NCI-H526 treated with DMSO at 0.1 percent for 48 hours (cell line): ENCODE data around the gene GATD1.

ENCODE experiments used
- DNase-seq: peaks from one replicate; lab custom pipeline; 2025; lab: John Stamatoyannopoulos, UW

GATD1 gene

DNA sequence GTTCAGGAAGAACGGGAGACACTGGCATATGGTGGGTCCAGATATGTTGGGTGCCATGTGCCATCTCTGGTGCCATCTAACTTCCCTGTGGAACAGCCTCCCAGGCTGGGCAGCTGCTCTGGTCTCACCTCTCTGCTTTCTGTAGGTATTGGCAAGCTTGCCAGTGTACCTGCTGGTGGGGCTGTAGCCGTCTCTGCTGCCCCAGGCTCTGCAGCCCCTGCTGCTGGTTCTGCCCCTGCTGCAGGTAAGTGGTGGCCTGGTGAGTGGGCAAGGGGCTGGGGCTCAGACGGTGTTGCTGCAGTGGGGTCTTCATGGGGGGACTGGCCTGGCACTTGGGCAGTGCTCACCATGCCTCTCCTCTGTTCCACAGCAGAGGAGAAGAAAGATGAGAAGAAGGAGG is 35.1 kb upstream of the GATD1 start:
- no peak for DNase-seq

DNA sequence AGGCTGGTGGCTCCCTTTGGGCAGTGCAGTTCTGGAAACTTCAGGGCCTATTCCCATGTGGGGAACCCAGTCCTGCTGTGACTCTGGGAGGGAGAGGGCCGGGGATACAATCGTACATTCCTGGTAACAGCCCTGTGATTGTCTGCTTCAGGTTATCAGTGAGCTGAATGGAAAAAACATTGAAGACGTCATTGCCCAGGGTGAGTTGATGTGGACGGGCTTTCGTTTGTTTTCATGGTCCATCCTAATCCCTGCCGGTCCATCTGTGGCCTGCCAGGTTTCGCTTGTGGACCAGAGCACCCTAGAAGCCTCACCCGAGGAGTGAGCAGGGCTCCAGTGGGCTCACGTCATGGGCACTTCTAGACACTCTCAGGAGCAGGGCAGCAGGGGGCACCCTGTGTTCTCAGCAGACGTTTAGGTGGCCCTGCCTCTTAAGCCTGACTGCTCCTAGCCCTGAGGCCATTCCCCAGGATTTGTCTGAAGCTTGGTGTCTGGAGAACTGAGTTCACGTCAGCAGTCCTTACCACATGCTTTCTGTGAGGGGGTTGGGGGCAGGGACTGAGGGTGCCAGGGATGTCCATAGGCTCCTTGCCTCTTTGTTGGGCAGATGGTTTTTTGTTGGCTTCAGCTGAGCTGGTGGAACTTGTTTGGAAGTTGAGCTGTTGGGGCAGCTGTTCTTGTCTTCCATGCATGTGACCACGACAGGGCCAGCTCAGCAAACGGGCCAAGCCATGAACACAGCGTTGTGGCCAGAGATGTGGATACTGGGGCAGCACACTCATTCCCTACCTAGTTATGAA is 34.4 kb upstream of the GATD1 start:
- DNase-seq: no peak

DNA sequence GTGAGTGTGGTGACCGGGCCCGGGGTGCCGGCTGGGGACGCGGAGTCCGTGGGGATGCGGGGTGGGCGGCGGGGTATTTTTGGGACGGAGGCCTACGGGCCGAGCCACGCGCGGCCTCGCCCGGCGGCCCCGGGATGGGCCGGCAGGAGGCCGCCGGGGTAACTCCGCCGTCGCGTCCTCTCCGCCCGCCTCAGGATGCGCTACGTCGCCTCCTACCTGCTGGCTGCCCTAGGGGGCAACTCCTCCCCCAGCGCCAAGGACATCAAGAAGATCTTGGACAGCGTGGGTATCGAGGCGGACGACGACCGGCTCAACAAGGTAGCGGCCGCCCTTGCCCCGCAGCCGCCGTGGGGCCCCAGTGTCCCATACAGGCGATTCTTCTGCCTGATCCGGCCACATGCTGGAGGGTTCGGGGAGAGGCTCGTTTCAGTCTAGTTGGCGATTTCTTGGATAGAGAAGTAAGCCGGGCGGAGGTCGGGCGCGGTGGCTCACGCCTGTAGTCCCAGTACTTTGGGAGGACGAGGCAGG is 32.8 kb upstream of the GATD1 start:
- DNase-seq: no peak

DNA sequence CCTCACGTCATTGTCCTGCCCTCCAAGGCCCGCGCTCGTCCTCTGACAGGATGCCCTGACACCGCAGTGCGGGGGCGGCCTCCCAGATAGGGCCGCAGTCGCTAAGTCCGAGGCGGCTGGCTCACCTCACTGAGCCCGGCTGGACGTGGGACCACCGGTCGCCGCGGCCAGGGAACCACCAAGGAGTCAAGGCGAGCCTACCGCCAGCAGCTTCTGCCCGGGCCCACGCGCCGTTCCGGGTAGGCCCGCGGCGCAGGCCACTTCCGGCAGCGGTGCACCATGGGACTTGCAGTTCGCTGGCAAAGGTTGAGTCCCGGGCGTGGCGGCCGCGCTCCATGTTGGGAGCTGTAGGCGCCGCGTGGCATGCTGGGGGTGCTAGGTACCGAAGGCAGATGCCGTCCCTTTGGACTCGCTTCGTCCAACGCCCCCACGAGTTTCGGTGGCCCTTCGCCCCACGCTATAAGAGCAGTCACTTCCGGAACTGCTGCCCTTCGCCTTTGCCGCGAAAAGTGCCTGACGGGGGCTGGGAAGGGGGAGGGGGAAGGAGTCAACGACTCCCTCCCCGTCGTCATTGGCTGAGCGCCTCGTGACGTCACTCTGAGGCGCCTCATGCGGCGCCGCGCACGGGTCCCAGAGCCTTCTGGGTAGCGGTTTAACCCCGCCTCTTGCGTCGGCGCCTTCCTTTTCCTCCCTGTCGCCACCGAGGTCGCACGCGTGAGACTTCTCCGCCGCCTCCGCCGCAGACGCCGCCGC is 32.2 kb upstream of the GATD1 start, which contains the start of gene RPLP2:
TSS of gene RPLP2 (plus strand) at position 681 of the 753 bp plus-strand sequence. CDS start 268 bp downstream, outside the sequence.
- peak; percentile 98 for DNase-seq

DNA sequence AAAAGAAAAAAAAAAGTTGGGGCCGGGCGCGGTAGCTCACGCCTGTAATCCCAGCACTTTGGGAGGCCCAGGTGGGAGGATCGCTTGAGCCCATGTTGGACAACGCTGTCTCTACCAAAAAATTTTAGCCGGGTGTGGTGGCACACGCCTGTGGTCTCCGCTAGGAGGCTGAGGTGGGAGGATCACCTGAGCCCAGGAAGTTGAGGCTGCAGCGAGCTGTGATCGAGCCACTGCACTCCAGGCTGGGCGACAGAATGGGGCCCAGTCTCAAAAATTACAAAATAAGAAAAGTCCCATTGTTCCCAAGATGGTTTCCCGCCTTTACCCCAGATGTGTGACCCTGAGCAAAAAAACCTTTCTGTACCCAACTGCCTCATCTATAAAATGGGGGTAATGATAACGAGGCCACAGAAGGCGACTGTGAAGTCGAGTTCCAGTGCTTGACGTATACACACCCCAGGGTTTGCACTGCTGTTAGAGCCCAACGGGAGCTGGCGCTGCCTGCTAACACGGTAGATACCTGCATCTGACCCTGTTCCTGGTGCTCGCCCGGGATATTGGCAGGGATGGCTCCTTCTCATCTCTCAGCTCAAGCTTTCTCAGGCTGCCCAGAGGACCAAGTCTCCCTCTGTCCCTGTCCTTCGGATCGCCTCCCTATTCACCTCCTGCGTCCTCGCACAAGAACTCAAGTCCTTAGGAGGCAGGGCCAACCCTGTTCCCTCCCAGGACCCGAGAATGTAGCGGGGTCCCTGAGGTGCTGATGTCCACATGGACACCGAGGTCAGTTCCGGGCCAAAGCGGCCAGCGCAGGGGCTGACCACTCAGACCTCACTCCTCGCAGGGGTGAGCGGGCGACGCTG is 31.4 kb upstream of the GATD1 start:
- no peak for DNase-seq

DNA sequence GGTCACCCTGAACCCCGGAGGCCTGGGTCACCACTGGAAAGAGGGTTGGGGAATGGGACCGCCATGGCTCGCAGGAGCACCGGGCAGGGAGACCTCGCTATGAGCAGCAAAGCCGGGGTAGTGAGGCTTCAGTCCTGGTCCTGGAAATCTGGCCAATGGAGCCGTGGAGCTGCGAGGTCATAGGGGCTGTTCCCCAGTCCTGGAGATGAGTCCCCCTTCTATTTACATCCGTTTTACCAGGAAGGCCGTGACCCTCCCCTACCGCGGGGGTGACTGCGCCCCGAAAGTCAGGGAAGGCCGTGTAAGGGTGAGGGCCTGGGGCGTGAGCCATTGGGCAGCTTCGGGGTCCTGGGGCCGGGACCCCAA is 27.3 kb upstream of the GATD1 start:
- DNase-seq: no peak

DNA sequence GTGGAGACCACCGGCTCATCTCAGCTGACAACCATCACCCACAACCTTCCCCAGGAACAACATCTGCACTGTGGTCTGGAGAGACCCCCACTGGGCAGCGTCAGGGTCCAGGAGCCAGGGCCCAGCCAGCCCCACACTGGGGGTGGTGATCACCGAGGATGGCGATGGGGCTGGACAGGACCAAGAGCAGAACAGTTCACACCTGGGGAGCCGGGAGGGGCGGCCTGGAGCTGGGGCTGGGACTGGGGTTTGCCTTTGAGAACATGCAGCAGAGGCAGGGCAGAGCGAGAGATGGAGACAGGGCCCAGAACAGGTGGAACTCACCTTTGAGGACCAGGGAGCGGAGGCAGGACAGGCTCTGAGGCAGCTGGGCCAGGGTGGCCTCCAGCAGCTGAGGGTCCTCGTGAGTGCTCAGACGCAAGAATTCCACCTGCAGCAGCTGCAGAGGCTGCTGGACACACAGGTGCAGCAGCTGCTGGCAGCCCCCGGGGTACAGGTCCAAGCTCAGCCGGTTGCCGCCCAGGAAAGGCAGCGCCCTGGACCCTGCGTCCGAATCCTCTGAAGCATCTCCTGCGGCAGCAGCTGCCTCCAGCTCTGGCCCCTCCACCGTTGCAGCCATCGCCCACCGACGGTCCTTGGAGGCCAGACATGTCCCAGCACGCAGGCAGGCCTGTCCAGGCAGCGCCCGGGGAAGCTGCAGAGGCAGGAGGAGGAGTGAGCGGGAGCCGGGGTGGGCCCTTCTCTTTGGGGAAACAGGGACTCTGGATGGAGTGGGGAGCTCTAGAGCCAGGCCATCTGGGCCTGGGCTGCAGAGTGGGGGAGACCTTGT is 26.7 kb upstream of the GATD1 start:
- peak; percentile 81 for DNase-seq

DNA sequence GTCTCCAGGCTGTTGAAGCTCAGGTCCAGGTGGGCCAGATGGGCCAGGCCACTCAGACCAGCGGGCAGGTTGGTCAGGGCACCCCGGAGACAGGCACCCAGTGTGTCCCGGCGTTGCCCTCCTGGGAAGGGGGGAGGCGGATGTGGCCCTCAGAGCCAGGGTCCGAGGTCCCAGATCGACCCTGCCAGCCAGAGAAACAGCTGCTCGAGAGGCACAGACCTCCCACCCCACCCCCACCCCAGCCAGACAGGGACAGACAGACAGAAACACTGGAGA is 26.1 kb upstream of the GATD1 start:
- no peak for DNase-seq

DNA sequence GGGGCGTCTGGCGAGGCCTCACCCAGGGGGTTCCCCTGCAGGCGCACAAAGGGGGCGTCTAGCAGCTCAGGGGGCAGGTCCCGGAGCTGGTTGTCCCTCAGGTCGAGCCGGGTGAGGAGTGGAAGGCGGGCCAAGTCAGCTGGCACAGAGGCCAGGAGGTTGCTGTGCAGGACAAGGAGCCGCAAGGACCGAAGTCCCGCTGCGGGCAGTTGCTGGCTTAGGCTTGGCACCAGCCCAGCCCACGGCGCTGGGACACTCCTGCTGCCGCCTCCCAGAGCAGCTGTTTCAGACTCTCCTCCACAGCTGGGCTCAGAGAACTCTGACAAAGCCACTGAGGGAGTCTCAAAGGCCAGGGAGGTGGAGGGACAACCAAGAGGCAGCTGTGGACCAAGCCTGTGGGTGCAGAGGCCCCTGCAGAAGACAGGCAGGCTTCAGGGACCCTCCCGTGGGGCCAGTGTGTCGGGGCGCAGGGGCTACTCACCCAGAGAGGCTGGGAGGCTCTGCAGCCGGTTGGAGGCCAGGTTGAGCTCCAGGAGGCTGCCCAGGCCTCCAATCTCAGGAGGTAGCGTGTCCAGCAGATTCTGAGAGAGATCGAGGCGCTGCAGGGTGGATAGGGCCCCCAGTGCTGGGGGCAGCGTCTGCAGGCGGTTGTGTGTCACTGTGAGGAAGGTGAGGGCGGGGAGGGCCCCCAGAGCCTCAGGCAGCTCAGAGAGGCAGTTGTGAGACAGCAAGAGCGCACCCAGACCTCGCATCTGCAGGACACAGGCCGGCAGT is 25.6 kb upstream of the GATD1 start:
- DNase-seq: no peak

DNA sequence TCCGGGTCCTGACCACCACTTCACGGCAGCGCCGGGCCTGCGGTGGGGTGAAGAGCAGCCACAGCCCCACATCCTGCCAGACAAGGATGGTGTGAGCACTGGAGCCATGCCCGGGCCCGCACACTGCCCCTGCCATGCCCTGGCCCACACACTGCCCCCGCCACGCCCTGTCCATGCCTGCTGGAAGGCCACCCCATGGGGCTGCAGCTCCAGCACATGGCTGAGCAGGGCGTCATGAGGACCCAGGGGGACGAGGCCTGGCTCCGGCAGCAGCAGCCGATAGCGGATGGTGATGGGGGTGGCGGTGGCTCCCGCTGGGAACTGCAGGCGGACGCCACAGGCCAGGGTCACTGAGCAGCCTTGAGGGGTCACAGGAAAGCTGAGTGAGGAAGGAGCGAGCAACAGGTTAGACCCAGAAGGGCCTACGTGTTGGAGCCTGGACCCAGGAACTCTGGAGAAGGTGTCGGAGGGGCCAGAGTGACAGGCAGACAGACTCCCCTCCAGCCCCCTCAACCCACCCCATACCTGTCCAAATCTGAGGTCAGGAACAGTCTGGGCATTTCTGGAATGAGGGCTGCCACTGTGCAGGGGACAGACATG is 24.8 kb upstream of the GATD1 start:
- no peak for DNase-seq

DNA sequence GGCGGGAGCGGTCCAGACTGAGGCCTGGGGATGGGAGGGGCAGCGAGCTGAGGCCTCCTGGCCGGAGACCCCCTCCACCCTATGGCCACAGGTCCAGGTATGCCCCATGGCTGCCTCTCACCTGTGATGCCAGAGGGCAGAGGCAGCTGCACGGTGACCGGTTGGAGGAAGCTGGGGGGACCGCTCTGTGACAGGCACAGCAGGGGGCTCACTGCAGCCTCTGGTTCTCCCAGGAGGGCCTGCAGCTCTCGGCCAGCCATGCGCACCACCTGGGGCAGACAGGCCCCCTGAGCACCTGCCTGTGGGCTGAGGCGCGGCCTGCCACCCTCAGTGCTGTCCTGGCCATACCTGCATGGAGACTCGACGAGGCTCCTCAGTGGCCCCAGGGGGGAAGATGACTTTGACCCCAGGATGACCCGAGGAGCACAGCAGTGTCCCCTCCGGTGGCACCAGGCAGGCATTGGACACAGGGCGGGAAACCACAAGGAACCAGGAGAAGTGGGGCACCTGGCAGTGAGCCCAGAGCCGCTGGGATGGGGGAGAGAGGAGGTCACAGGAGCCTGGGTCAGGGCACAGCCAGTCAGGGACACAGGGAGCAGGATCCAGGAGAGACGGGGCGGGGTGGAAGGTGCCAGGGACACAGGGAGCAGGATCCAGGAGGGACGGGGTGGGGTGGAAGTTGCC is 24.0 kb upstream of the GATD1 start:
- no peak for DNase-seq

DNA sequence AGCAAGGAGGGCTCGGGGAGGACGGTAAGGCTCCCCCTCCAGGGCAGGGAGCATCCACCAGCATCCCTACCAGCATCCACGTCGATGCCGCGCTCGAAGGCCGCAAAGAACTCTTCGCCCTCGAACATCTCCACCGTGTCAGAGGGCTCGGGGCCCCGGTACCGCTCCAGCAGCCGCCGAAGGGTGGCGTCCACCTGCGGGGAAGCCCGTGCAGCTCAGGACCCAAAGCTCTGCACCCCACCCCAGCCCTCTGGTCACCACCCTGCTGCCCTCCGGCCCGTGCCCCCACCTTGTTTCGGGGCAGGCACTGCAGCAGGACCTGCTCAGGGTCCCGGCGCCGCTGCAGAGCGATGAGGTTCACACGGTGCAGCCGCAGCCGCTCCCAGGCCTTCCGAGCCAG is 23.2 kb upstream of the GATD1 start:
- no peak for DNase-seq

DNA sequence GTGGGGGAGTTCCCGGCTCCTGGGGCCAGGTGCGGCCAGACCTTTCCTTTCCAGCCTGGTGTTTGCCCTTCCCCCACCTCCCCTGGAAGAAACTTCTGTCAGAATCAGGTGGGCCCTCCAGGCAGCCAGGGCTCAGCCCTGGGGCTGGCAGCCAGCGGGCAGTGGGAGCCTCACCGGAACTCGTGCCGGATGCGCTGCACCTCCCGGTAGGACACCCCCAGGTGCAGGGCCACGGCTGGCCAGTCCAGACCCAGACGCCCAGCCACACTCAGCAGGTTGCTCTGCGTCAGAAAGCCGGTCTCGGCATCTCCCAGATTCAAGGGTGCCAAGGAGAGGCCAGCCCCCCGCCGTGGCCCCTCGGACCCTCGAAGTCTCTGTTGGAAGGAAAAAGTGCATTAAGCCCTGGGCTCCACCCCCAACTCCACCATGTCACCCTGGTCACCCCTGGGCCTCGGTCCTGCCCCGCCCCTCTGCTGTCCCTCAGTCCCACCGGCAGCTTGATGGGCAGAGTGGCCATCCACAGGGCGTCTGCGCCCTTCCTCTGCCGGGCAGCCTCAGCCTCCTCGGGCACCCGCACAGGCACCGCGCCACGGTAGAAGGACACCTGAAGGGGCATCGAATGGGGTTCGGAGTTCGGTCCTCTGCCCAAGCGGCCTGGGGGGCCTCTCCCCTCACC is 22.5 kb upstream of the GATD1 start:
- no peak for DNase-seq

DNA sequence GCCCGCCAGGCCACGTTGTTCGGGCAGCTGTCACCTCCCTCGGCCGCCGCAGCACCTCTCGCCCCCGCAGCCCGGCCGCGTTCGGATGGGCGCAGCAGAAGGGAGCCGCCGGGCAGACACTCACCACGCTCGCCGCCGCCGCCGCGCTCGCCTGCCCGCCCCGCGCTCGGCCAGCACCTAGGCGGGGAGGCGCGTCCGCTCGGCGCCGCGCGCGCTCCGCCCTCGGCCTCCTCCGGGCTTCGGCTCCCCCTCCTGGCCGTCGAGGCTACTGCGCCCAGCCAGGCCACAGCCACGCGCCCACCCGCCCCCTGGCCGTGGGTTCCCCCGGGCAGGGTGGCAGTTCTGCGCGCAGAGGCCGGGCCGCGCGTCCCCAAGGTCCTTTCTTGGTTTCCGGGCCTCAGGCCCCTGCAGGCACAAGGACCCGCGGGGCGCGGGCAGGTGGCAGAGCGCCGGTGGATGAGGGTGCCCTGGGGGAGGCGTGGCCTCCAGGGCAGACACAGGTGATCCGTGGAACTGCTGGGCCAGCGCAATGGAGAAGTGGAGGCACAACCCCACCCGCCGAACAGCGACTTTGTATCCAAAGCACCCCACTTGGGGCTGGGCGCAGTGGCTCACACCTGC is 20.9 kb upstream of the GATD1 start, which contains the start of gene SLC25A22:
TSS of gene SLC25A22 (minus strand) at position 189 of the 621 bp plus-strand sequence. CDS start 3,275 bp downstream, outside the sequence.
- peak; percentile 55 for DNase-seq

DNA sequence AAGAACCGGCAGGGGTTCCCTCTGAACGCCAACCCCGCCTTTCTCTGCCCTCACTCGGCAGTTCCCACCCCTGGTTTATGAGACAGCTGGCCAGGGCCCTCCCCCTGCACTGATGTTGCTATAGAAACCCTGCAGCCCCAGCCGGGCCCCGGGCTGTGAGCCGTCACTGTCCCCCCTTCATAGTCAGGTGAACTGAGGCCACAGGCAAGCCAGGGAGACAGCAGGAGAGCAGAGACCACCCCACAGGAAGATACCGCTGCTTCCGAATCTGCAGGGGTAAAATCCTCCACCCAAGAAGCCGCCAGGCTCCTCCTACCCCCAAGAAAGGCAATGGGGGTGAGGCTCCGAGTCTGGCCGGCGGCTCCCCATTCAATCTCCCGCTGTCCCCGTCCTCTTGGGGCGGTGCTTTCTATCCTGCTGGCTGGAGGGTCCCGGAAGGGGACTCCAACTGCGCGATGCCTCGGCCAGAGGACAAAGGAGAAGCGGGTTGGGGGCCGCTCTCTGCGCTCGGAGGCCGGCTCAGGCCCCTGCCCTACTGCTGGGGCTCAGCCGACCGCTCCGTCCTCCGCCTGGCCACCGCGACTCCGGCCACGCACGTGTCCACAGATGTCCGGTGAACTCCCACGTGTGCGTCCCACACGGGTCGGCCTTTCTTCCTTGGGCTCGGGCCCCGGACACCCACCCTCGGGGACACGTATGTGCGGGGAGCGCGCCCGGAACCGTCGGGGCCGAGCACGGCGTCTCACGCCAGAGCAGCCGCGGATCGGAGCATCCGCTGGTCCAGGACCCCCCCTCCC is 20.2 kb upstream of the GATD1 start:
- peak; percentile 64 for DNase-seq

DNA sequence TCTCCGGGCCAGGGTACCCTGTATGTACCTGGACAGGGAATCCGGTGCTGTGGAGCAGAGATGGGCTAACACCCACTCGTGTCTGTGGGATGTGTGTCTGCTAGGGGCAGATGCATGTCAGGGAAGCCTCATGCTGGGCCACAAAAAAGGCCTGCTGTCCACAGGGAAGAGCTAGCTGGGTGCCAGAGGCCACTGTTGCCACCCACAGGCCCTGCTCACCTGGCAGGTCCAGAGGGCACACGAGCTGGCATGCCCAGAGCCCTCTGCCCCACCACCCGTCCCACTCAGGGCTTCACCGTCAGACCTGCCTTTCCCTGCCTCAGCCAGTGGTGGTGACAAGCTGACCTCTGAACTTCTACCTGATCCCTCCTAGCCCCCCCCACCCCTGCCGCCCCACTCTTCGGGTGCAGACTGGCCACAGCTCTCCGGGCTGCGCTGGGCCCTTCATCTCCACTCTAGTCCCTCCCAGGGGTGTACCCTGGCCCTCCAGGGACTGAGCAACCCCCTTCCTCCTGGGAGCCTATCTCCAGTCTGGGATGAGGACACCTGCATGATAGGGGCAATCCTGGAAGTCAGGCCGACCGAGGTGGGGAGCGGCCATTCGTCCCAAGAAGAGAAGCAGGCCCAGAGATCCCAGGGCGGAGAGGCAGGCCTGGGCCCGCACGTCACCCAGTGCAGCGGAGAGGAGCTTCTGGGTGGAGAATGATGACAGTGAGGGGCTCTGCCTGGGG is 19.4 kb upstream of the GATD1 start:
- DNase-seq: no peak
